IPS-15b (cell line): ENCODE data around the gene ENTREP1.
A peak's percentile ranks its signal among the peaks of the same experiment; 100 is the strongest.

Experiments used
- H3K27me3 ChIP-seq: one replicate; pipeline ENCODE4 v1.6.1; 2013; ENCODE audit warnings: low read length; ENCODE audit not compliant: control insufficient read depth, insufficient read depth
- H3K36me3 ChIP-seq: one replicate; pipeline ENCODE4 v1.6.1; 2013; ENCODE audit warnings: low read length; ENCODE audit not compliant: control insufficient read depth, insufficient read depth
- H3K4me1 ChIP-seq: one replicate; pipeline ENCODE4 v1.6.1; 2013; ENCODE audit warnings: mild to moderate bottlenecking, low read length; ENCODE audit not compliant: control insufficient read depth, insufficient read depth
- H3K4me3 ChIP-seq: one replicate; pipeline ENCODE4 v1.5.1; 2013; ENCODE audit warnings: low read depth, low read length
- H3K9ac ChIP-seq: one replicate; pipeline ENCODE4 v1.6.1; 2013; ENCODE audit warnings: low read depth, mild to moderate bottlenecking, low read length
- H3K9me3 ChIP-seq: one replicate; pipeline ENCODE4 v1.6.1; 2013; ENCODE audit warnings: mild to moderate bottlenecking, low read length; ENCODE audit not compliant: control insufficient read depth, insufficient read depth

The ENTREP1 gene, protein sequence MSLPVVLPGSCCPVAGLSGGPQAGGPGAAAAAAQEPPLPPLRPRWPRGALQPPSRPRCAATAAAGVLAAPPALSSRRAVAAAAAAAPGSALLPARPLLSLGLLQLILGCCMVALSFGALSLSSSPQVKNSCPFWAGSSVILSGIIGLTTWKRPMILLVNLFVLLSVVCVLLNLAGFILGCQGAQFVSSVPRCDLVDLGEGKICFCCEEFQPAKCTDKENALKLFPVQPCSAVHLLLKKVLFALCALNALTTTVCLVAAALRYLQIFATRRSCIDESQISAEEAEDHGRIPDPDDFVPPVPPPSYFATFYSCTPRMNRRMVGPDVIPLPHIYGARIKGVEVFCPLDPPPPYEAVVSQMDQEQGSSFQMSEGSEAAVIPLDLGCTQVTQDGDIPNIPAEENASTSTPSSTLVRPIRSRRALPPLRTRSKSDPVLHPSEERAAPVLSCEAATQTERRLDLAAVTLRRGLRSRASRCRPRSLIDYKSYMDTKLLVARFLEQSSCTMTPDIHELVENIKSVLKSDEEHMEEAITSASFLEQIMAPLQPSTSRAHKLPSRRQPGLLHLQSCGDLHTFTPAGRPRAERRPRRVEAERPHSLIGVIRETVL

DNA sequence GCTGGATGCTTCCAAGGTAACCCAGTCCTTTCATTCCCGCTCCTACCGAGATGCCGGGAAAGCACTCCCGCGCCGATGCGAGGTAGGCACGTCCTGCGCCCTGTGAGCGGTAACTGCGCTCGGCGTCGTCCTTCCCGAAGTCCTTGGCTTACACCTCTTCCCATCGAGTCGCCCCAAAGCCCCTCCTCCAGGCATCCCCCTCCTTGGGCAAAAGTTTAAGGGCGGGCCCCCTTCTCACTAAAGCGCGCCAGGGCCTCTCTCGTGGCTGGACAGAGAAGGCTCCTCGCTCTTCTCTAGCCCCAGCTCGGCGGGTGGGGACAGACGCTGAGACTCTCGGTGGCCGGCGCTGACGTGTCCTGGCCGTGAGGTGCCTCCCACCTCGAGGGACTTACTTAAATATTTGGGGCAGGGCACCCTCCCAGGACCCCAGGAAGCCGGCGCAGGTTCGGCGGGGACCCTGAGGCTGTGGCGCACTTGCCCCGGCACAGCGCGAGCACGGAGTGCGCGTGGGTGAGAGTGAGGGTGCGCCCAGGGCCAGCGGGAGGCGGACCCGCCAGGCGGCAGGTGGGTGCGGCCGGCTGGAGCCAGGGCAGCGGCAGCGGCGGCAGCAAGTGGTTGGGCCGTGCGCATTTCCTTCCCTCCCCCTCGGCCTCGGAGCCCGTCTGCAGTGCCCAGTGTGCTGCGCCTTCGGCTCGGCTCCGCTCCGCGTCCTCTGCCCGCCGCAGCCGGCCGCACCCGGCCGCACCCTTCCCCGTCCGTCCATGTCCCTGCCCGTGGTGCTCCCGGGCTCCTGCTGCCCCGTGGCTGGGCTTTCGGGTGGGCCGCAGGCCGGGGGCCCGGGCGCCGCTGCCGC, at the start of gene ENTREP1:
TSS of gene ENTREP1 (plus strand) at position 667 of the 853 bp plus-strand sequence. CDS start at position 762, 95 bp downstream.
- H3K27me3 ChIP-seq = peaks cover 28% of the 10 kb centered on the region
- peaks cover 4% of the 10 kb centered on the region for H3K4me1 ChIP-seq
- no peaks in the 10 kb centered on the region for H3K9me3 ChIP-seq
- peak within 1 kb of the TSS; percentile 63 for H3K4me3 ChIP-seq
- peak within 1 kb of the TSS; percentile 66 for H3K9ac ChIP-seq
- no peaks in the 10 kb centered on the region for H3K36me3 ChIP-seq

DNA sequence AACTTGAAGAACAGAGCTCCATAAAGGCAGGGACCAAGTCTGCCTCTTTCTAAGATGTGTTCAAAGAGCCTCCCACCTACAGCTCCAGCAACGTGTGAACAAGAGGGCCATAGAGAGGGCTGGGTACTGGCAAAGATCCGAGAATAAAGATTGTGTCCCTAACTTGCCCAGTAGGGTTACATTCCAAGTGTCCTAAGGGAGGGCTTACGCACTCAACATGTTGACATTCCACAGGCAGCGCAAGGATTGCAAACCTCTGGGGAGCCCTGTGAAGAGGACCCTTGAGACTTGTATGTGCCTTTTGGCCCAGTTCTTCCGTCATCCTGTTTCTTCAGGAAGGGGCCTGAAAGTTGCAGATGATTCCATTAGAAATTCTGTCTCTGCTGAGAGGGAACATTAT, 48.2 kb upstream of the ENTREP1 start:
- H3K4me3 ChIP-seq = no peak overlapping the region
- no peaks in the 10 kb centered on the region for H3K4me1 ChIP-seq
- no peaks in the 10 kb centered on the region for H3K36me3 ChIP-seq
- no peaks in the 10 kb centered on the region for H3K27me3 ChIP-seq
- peaks cover 4% of the 10 kb centered on the region for H3K9me3 ChIP-seq
- H3K9ac ChIP-seq = no peak overlapping the region

DNA sequence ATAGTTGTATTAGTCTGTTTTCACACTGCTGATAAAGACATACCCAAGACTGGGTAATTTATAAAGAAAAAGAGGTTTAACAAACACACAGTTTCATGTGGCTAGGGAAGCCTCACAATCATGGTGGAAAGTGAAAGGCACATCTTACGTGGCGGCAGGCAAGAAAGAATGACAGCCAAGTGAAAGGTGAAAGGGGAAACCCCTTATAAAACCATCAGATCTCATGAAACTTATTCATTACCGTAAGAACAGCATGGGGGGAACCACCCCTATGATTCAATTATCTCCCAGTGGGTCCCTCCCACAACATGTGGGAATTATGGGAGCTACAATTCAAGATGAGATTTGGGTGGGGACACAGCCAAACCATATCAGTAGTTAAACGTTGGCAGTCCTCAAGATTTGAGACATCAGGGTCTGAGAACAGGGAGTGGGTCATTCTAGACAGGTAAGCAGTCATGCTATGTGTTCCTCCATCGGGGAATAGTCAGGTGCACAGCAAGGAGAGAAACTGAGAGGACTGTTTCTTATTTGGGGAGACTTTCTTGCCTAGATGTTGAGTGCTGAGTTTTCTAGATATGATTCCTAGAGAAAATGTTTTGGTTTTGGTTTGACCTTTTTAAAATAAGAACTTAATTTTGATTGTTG, 45.8 kb upstream of the ENTREP1 start:
- no peaks in the 10 kb centered on the region for H3K36me3 ChIP-seq
- no peak overlapping the region for H3K4me3 ChIP-seq
- H3K27me3 ChIP-seq = no peaks in the 10 kb centered on the region
- peaks cover 4% of the 10 kb centered on the region for H3K9me3 ChIP-seq
- no peak overlapping the region for H3K9ac ChIP-seq
- H3K4me1 ChIP-seq = peaks cover 3% of the 10 kb centered on the region

DNA sequence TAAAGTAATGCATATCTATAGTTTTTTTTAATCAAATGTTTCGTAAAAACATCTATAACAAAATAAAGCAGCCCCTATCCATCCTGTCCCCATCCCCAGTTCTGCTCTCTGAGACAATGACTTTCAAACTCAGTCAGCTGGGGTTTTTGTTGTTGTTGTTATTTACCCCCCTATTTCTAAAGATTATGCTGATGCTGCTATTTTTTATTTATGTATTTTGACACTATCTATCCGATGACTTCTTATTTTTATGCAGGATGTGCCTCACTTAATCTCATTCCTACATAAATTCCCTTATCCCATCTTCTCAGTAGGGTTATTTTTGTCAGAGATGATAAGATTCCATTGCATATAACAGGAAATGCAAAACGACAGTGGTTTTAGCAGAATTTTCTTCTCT, 45.3 kb upstream of the ENTREP1 start:
- Histone ChIP-seq H3K27me3 (no peaks in the 10 kb centered on the region), H3K9ac (no peak overlapping the region), H3K9me3 (peaks cover under 1% of the 10 kb centered on the region), H3K4me1 (peaks cover 3% of the 10 kb centered on the region), H3K4me3 (no peak overlapping the region), H3K36me3 (no peaks in the 10 kb centered on the region)

DNA sequence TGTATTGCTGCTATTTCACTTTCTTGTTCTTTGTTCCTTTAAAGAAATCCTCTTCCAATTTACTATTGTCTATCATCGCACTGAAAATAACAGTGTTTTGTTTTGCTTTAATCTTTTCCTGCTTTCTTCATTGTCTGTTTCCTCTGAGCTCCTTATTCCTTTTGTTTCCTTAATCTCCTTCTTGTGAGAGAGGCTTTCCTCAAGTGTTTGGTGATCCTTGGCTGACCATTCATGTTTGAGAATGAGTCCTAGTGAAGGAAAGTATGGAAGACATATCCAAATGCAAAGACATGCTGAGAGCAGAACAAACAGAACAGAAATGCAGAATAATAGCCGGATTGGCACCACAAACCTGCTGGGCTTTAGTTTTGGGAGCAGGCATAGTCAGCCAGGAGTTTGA, 42.0 kb upstream of the ENTREP1 start:
- no peak overlapping the region for H3K9ac ChIP-seq
- no peak overlapping the region for H3K4me3 ChIP-seq
- H3K4me1 ChIP-seq = peaks cover 3% of the 10 kb centered on the region
- H3K27me3 ChIP-seq = no peaks in the 10 kb centered on the region
- H3K36me3 ChIP-seq = no peaks in the 10 kb centered on the region
- H3K9me3 ChIP-seq = no peaks in the 10 kb centered on the region

DNA sequence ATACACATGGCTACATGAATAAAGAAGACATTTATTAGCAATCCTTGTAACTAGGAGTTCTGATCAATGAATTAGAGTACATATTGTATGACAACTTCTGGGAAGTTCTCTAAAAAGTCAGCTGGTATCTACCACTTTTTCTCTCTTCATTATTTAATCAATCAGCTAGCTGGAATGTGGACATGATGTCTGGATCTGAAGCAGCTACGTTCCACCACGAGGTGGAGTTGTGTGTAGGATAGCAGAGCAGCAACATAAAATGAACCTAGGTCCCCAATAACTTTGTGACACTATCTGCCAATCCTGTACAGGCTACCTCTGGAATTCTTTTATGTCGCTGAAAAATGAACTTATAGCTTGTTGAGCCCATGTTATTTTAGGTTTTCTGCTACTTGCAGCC, 32.9 kb upstream of the ENTREP1 start:
- H3K9ac ChIP-seq = no peak overlapping the region
- H3K4me1 ChIP-seq = no peaks in the 10 kb centered on the region
- no peak overlapping the region for H3K4me3 ChIP-seq
- no peaks in the 10 kb centered on the region for H3K27me3 ChIP-seq
- H3K9me3 ChIP-seq = no peaks in the 10 kb centered on the region
- H3K36me3 ChIP-seq = no peaks in the 10 kb centered on the region

DNA sequence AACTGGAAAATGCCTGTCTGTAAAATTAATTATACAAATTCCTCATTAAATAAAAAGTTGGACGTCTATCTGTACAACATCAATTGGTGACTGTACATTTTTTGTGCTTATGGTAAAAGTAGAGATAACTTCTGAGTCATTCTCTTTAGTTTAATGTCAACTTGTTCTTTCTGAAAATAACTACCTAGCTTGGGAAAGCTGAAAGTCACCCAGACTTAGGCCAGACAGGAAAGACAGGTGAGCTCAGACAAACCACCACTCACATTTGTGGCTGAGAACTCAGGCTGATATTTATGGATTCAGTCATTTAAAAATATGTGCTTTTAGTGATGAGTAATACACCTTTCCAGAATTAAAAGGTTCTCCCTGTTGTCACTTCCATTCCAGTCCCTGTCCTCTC, 31.9 kb upstream of the ENTREP1 start:
- no peak overlapping the region for H3K9ac ChIP-seq
- no peak overlapping the region for H3K4me3 ChIP-seq
- H3K9me3 ChIP-seq = no peaks in the 10 kb centered on the region
- no peaks in the 10 kb centered on the region for H3K4me1 ChIP-seq
- H3K36me3 ChIP-seq = no peaks in the 10 kb centered on the region
- H3K27me3 ChIP-seq = no peaks in the 10 kb centered on the region

DNA sequence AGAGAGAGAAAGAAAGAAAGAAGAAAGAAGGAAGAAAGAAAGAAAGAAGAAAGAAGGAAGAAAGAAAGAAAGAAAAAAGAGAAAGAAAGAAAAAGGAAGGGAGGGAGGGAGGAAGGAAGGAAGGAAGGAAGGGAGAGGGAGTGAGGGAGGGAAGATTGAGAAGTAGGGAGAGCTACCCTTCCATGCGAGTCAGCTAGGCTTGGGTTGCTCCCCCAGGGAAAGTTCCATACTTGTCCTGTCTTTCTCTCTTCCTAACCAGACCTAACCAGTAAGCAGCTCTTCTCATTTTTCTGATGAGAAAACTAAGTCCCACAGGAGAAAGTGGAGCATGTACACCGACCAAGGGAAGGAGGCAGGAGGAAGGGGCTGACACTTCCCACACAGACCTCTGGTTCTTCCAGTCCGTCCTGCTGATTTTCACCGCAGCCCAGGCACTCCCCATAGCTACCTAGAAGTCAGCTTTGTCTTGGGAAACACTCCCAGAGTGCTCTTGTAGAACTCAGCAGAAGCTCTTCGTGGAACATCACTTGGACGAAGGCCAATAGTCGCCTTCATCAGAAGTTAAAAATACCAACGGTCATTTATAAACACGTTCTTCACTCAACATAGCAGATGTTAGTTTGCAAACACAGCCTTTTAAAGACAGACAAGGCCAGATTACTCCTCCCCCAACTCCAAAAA, 29.0 kb upstream of the ENTREP1 start:
- H3K4me3 ChIP-seq = no peak overlapping the region
- H3K9me3 ChIP-seq = no peaks in the 10 kb centered on the region
- H3K27me3 ChIP-seq = no peaks in the 10 kb centered on the region
- no peak overlapping the region for H3K9ac ChIP-seq
- no peaks in the 10 kb centered on the region for H3K36me3 ChIP-seq
- no peaks in the 10 kb centered on the region for H3K4me1 ChIP-seq

DNA sequence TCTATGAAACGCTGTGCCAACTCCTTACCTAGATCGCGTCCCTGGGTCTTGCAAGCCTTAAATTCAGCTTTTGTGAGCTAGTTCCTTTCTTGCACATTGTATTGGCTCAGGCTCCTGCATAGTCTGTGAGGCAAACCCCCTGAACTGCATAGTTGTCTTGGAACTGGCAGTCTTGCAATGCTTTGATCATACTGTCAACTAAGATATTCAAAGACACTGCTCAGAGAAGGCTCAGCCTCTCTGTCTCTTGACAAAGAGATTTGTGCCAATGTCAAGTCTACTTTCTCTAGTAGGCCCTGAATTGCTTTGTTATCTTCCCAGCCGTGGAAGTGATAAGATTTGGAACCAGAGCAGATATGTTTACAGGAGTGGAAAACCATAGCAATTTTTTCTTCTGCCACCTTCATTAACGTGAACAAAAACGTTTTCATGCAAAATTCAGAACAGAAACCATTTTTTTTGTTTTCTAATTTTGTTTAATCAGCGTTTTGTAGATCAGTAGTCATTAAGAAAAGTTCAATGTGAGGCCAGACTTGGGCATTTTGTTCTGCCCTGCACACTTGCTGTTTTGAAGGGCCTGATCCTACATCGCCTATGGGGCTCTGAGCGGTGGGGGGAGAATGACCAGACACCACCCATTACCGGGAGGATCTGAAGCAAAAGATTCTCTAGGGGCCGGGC, 27.6 kb upstream of the ENTREP1 start:
- Histone ChIP-seq H3K36me3 (no peaks in the 10 kb centered on the region), H3K4me3 (no peak overlapping the region), H3K9me3 (no peaks in the 10 kb centered on the region), H3K9ac (no peak overlapping the region), H3K27me3 (no peaks in the 10 kb centered on the region), H3K4me1 (no peaks in the 10 kb centered on the region)

DNA sequence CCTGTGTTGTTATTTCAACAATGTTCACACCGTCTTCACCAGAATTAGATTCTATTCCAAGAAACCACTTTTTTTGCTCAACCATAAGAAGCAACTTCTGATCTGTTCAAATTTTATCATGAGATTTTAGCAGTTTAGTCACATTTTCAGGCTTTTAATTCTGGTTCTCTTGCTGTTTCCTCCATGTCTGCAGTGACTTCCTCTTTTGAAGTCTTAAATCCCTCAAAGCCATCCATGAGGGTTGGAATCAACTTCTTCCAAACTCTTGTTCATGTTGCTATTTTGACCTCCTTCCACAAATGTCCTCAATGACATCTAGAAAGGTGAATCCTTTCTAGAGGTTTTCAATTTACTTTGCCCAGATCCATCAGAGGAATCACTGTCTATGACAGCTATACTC, 25.7 kb upstream of the ENTREP1 start:
- Histone ChIP-seq H3K9ac (no peak overlapping the region), H3K9me3 (no peaks in the 10 kb centered on the region), H3K4me3 (no peak overlapping the region), H3K36me3 (no peaks in the 10 kb centered on the region), H3K27me3 (no peaks in the 10 kb centered on the region), H3K4me1 (no peaks in the 10 kb centered on the region)
